HG03575 (cell line): ENCODE measurements around the gene PEX3.

Experiments
- ATAC-seq: cut with Tn5 transposase; IDR thresholded peaks from one replicate; pipeline ENCODE4 v1.9.1; 2021; ENCODE audit not compliant: unreplicated experiment, insufficient number of reproducible peaks, low FRiP score; ENCODE audit errors: extremely low read depth

The PEX3 gene

GRCh38 chr6:143528164-143528811 is 77.7 kb downstream of the PEX3 start:
- ATAC-seq: no peak

DNA sequence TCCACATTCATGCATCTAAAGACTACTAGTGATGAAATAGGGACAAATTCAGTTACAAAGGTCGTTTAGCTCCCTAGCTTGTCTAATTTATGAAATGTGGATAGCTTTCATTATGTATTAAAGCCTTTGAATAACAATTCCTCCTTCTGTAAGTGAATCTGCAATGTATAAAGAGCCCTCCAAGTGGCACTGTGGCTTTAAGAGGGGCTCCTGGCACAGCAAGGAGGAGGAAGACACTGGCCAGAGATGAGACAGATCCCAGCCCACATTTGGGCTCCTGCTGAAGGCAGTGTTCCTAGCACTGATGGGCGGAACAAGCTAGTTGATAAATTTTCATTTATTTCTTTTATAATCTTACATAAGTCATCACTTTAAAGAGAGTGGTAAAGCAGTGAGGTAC is 78.5 kb downstream of the PEX3 start:
- ATAC-seq: no peak

- no peak for ATAC-seq
Measured at GRCh38 chr6:143531720-143532499, 81.3 kb downstream of the PEX3 start.

GRCh38 chr6:143535189-143535614 is 84.6 kb downstream of the PEX3 start:
- no peak for ATAC-seq

GRCh38 chr6:143536461-143536865 is 85.9 kb downstream of the PEX3 start:
- ATAC-seq: peak; percentile 56

DNA sequence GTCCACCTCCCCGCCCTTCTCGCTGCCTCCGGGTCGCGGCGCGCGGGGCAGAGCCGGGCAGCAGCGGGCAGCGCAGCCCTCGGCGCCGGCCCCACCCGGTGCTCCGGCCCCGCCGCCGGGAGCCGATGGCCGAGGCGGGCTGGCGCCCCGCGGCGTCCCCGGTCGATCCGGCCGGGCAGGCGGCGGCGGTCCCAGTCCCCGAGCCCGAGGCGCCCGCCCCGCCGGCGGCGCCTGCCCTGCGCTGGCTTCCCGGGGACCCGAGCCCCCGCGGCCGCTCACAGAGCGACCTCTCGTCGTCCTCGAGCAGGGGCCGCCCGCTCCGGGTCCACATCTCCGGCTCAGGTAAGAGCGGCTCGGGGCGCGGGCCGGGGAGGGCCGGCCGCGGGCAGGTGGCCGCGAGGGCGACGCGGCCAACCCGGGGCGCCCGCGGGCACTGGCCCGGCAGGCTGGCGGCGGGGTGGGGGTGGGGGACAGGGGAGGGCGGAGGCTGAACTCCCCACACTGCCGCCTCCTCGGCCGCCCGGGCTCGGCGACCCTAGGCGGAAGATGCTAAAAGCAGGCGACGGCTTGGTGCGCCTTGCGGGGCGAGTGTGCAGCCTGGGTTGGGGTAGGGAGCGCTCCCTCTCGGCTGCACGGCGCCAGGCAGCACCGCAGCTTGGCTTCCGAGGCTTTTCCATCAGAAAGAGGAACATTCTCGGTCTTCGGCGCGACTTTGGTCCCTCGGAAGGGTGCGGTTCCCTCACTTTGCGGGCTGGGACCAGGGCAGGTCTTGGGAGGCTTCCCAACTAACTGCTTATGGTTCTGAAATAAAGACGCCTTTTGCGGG is 86.5 kb downstream of the PEX3 start:
- no peak for ATAC-seq

DNA sequence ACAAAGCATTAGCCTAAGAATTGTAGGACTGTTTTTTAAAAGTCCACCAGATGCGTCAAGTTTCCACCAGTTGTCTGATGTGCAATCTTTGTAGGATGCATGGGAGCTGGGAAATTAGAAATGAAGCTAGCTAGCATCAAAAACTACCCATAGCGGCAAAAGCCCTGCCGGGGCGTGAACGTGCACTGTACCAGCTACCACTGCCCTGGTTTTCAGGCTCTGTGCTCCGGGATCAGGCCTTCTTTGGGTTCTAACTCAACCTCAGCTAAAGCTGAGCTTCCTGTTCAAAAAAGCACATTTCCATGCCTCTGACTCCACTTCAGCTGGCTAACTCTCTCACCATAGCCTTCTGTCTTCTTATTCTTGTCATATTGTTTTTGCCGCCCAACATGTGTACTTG is 87.8 kb downstream of the PEX3 start:
- ATAC-seq: no peak

DNA sequence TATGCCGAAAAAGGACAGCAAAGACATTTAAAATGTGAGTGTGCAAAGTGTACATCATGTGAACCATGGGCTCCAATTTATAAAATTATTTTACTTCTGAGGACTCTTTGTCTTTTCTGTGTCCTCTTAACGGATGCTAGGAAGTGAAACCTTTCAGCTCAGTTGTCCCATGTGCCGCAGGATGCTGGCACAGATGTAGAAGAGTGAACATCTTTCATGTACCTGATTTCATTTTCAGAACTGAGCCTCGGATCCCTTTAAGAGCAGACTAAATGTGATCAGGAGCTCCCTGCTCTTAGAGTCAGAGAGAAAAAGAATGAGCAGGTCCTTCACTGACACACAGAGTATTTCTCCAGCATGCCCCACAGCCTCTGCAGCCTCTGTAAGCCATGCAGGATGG is 88.5 kb downstream of the PEX3 start:
- ATAC-seq: no peak

DNA sequence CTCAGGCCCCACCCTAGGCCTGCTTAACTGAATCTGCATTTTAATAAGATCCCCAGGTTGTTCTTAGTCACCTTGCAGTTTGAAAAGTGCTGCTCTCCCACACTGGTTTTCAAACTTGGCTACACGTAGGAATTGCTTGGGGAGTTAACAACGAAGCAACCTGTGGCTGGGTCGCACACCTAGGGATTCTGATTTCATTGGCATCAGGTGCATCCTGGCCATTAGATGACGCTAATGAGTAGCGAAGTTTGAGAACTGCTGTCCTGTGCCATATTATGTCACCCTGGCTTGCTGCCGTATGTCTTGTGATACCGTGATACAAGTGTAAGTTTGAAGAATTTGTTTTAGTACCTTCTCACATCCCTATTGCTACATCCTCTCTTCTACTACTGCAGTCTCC is 89.1 kb downstream of the PEX3 start:
- ATAC-seq: no peak

GRCh38 chr6:143540192-143540591 is 89.6 kb downstream of the PEX3 start:
- no peak for ATAC-seq
